Gastrocnemius medialis (tissue), 4 donors: ENCODE data around the gene GALNT11.

ENCODE experiments used
- POLR2A ChIP-seq, 2 donors: fragments of 450-650 bp; IDR thresholded peaks; one replicate each; pipeline ENCODE4 v1.6.1; 2017; ENCODE audit warnings: antibody characterized with exemption in 2 of 2, mild to moderate bottlenecking in 2 of 2, moderate library complexity in 2 of 2
- TF ChIP-seq, protein P1 (sequence below), 5 experiments: fragments of 450-650 bp in 3 of 5; fragments of 200-600 bp in 2 of 5; sonication (generic) in 2 of 5; IDR thresholded peaks in 4 of 5; conservative IDR thresholded peaks in 1 of 5; 1 replicate in 4 of 5; 2 replicates in 1 of 5; pipeline ENCODE4 v1.5.1; 2016 to 2019; ENCODE audit warnings: antibody characterized with exemption in 5 of 5, mild to moderate bottlenecking in 3 of 5, moderate library complexity in 3 of 5

DNA sequence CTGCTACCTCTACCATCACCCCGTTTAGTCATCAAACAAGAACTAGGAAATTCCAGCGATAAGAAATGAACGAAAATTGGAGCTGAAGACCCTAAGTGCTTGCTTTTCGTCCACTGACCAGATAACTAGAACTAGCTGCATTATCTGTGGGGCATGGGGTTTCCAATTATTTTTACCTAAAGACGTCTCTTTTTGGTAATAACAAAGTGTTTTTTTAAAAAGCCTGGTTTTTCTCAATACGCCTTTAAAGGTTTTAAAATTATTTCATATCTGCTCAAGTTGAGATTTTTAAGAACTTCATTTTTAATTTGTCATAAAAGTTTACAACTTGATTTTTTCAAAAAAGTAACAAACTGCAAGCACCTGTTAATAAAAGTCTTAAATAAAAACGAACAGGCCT is 104.2 kb downstream of the GALNT11 start:
- TF ChIP-seq, protein P1, sequence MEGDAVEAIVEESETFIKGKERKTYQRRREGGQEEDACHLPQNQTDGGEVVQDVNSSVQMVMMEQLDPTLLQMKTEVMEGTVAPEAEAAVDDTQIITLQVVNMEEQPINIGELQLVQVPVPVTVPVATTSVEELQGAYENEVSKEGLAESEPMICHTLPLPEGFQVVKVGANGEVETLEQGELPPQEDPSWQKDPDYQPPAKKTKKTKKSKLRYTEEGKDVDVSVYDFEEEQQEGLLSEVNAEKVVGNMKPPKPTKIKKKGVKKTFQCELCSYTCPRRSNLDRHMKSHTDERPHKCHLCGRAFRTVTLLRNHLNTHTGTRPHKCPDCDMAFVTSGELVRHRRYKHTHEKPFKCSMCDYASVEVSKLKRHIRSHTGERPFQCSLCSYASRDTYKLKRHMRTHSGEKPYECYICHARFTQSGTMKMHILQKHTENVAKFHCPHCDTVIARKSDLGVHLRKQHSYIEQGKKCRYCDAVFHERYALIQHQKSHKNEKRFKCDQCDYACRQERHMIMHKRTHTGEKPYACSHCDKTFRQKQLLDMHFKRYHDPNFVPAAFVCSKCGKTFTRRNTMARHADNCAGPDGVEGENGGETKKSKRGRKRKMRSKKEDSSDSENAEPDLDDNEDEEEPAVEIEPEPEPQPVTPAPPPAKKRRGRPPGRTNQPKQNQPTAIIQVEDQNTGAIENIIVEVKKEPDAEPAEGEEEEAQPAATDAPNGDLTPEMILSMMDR (IDR thresholded peaks at IDR 0.05 in 4 of 5, conservative IDR thresholded peaks at IDR 0.05 in 1 of 5) = no peak
- no peak for TF ChIP-seq POLR2A (IDR thresholded peaks at IDR 0.05)
